Esophagus squamous epithelium (tissue), 5 donors: ENCODE results near the gene PALM. TPM values are rescaled to one million over a fixed set of nuclear protein-coding genes. Genes with fewer than 3 reads are reported as not detected.

Source experiments
- DNase-seq: peaks from one replicate; lab custom pipeline; 2025; lab: John Stamatoyannopoulos, UW
- H3K27ac ChIP-seq, 4 donors: fragments of 200-600 bp; sonication (generic); one replicate each; pipeline ENCODE4 v1.5.1; 2016 to 2019; ENCODE audit warnings: mild to moderate bottlenecking in 1 of 4
- H3K27me3 ChIP-seq, 4 donors: fragments of 200-600 bp; sonication (generic); 1 replicate in 3 of 4; 2 replicates in 1 of 4; pipeline versions ENCODE4 v1.5.1 to v1.6.0; 2017 to 2021; ENCODE audit warnings: antibody characterized with exemption in 1 of 4
- H3K36me3 ChIP-seq, 3 donors: fragments of 200-600 bp; sonication (generic); one replicate each; pipeline ENCODE4 v1.5.1; 2016 to 2019
- H3K4me1 ChIP-seq, 3 donors: fragments of 200-600 bp; sonication (generic); one replicate each; pipeline ENCODE4 v1.5.1; 2017 to 2019
- H3K4me3 ChIP-seq, 4 donors: fragments of 200-600 bp; sonication (generic); 1 replicate in 3 of 4; 2 replicates in 1 of 4; pipeline ENCODE4 v1.5.1; 2016 to 2019; ENCODE audit warnings: mild to moderate bottlenecking in 2 of 4, moderate library complexity in 1 of 4
- H3K9me3 ChIP-seq, 3 donors: fragments of 200-600 bp; sonication (generic); one replicate each; pipeline ENCODE4 v1.5.1; 2016 to 2019
- CTCF ChIP-seq, 6 experiments: fragments of 450-650 bp in 4 of 6; fragments of 200-600 bp in 2 of 6; sonication (generic) in 2 of 6; IDR thresholded peaks; one replicate each; pipeline ENCODE4 v1.5.1; 2016 to 2019; ENCODE audit warnings: antibody characterized with exemption in 6 of 6, mild to moderate bottlenecking in 4 of 6, moderate library complexity in 4 of 6
- POLR2A ChIP-seq, 4 donors: fragments of 450-650 bp; IDR thresholded peaks; one replicate each; pipeline ENCODE4 v1.6.1; 2017; ENCODE audit warnings: antibody characterized with exemption in 4 of 4, mild to moderate bottlenecking in 4 of 4, moderate library complexity in 3 of 4
- WGBS, 2 donors: methylation state at CpG; one replicate each; pipeline ENCODE4 v1.1.5; 2018; 5-methylcytosine and 5-hydroxymethylcytosine counted together
- intact Hi-C: fragments of 100-400 bp; cut with DNase I; formaldehyde crosslinking; loops from one replicate; pipeline ENCODE4 v1.15.0; 2022
- total RNA-seq, 4 donors: library from RNA; depleted of rRNA; stranded (reverse); fragments of >200 nt; gene quantifications; one replicate each; pipeline ENCODE4 v1.1.0, GENCODE V29; 2016
- donor health status: DM: yes; HTN: yes; CAD: no.

Gene PALM
- total RNA-seq, 4 donors from 2014 or later: 2.6 to 19.3 (median 6.5) TPM

DNA sequence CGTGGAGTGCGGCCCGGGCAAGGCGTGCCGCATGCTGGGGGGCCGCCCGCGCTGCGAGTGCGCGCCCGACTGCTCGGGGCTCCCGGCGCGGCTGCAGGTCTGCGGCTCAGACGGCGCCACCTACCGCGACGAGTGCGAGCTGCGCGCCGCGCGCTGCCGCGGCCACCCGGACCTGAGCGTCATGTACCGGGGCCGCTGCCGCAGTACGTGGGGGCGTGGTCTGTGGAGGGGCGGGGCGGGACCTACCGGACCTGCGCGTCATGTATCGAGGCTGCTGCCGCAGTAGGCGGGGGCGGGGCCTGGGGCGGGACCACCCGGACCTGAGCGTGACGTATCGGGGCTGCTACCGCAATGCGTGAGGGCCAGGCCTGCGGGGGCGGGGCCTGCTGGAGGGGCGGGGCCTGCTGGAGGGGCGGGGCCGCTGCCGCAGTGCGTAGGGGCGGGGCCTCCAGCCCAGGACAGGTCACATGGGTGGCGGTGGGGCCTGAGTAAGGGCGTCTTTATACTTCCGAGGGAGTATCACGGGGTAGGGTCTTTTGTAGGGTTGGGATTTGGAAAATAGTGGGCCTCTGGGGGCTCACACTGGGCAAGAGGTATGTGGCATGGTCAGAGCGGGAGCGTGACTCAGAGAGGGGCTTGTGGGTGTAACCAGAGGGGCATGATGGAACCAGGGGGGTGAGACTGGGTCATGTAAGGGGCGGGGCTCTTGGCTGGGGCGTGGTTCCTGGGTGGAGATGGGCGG lies 28.3 kb upstream of the PALM start:
- no peaks in the 10 kb centered on the region for H3K36me3 ChIP-seq
- H3K4me1 ChIP-seq: peaks cover 33 to 57% (median 36%) of the 10 kb centered on the region in 3 donors
- H3K27me3 ChIP-seq: peaks cover 0 to 24% (median 0%) of the 10 kb centered on the region in 4 donors
- H3K27ac ChIP-seq: peak overlapping the region; percentile 91 to 98 (median 96)
- 0% methylated on average over 4 to 7 of the region's 70 CpGs for WGBS, 2 donors
- intact Hi-C loops: no loop called here
- TF ChIP-seq CTCF (IDR thresholded peaks at IDR 0.05) (peak; percentile 14 to 58 (median 49)), POLR2A (IDR thresholded peaks at IDR 0.05) (peak in 2 of 4 donors; percentile 92 to 93)
- no peaks in the 10 kb centered on the region for H3K9me3 ChIP-seq
- peak; percentile 97 for DNase-seq
- H3K4me3 ChIP-seq: peak overlapping the region; percentile 57 to 95 (median 92)

GRCh38 chr19:681029-682019 lies 27.4 kb upstream of the PALM start:
- DNase-seq: no peak
- TF ChIP-seq POLR2A (IDR thresholded peaks at IDR 0.05) (no peak), CTCF (IDR thresholded peaks at IDR 0.05) (no peak)
- peaks cover 0 to 17% (median 0%) of the 10 kb centered on the region in 4 donors for H3K27me3 ChIP-seq
- intact Hi-C loops: no loop called here
- peak overlapping the region; percentile 27 to 95 (median 74) for H3K4me3 ChIP-seq
- no peaks in the 10 kb centered on the region for H3K9me3 ChIP-seq
- WGBS, 2 donors: 47 to 60% methylated on average over 8 to 17 of the region's 54 CpGs
- H3K4me1 ChIP-seq: peaks cover 27 to 48% (median 31%) of the 10 kb centered on the region in 3 donors
- H3K36me3 ChIP-seq: no peaks in the 10 kb centered on the region
- peak overlapping the region; percentile 91 to 98 (median 96) for H3K27ac ChIP-seq

DNA sequence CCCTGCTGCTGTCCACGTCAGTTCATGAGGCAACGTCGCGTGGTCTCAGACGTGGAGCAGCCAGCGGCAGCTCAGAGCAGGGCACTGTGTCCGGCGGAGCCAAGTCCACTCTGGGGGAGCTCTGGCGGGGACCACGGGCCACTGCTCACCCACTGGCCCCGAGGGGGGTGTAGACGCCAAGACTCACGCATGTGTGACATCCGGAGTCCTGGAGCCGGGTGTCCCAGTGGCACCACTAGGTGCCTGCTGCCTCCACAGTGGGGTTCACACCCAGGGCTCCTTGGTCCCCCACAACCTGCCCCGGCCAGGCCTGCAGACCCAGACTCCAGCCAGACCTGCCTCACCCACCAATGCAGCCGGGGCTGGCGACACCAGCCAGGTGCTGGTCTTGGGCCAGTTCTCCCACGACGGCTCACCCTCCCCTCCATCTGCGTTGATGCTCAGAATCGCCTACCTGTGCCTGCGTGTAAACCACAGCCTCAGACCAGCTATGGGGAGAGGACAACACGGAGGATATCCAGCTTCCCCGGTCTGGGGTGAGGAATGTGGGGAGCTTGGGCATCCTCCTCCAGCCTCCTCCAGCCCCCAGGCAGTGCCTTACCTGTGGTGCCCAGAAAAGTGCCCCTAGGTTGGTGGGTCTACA lies 25.9 kb upstream of the PALM start:
- Histone ChIP-seq H3K27me3 (peaks cover 0 to 2% (median 0%) of the 10 kb centered on the region in 4 donors), H3K9me3 (no peaks in the 10 kb centered on the region), H3K36me3 (no peaks in the 10 kb centered on the region), H3K27ac (no peak overlapping the region), H3K4me3 (no peak overlapping the region), H3K4me1 (peaks cover 13 to 33% (median 18%) of the 10 kb centered on the region in 3 donors)
- intact Hi-C loops: no loop called here
- TF ChIP-seq CTCF (IDR thresholded peaks at IDR 0.05) (no peak), POLR2A (IDR thresholded peaks at IDR 0.05) (no peak)
- WGBS, 2 donors: 38 to 60% methylated on average over 1 to 5 of the region's 25 CpGs
- no peak for DNase-seq

GRCh38 chr19:685454-685931 lies 23.2 kb upstream of the PALM start:
- no peaks in the 10 kb centered on the region for H3K36me3 ChIP-seq
- no peak overlapping the region for H3K4me3 ChIP-seq
- intact Hi-C loops: no loop called here
- no peak for DNase-seq
- H3K27ac ChIP-seq: no peak overlapping the region
- H3K4me1 ChIP-seq: peaks cover 0 to 10% (median 3%) of the 10 kb centered on the region in 3 donors
- no peaks in the 10 kb centered on the region for H3K9me3 ChIP-seq
- TF ChIP-seq CTCF (IDR thresholded peaks at IDR 0.05): no peak
- no peak for TF ChIP-seq POLR2A (IDR thresholded peaks at IDR 0.05)
- 76 to 87% methylated on average over 5 to 13 of the region's 31 CpGs for WGBS, 2 donors
- H3K27me3 ChIP-seq: no peaks in the 10 kb centered on the region
